GM15510 (cell line): ENCODE results near the gene MAPRE3.

Source experiments
- POLR2A ChIP-seq: IDR thresholded peaks from 3 replicates; pipeline ENCODE4 v1.6.1; 2011; ENCODE audit warnings: borderline replicate concordance; ENCODE audit not compliant: insufficient read length; ENCODE audit errors: extremely low read depth

MAPRE3 gene

GRCh38 chr2:27010139-27010538 is 39.7 kb downstream of the MAPRE3 start:
- no peak for TF ChIP-seq POLR2A

GRCh38 chr2:27013738-27014137 is 43.3 kb downstream of the MAPRE3 start:
- TF ChIP-seq POLR2A: no peak

- no peak for TF ChIP-seq POLR2A
These were observed 44.5 kb downstream of the MAPRE3 start for GRCh38 chr2:27014771-27015433.

GRCh38 chr2:27016801-27017325 is 46.4 kb downstream of the MAPRE3 start:
- TF ChIP-seq POLR2A: no peak

GRCh38 chr2:27018142-27018541 is 47.7 kb downstream of the MAPRE3 start:
- no peak for TF ChIP-seq POLR2A

GRCh38 chr2:27019459-27019858 is 49.0 kb downstream of the MAPRE3 start:
- no peak for TF ChIP-seq POLR2A

- TF ChIP-seq POLR2A: no peak
These were observed 49.8 kb downstream of the MAPRE3 start for GRCh38 chr2:27019931-27020855.

- no peak for TF ChIP-seq POLR2A
These were observed 51.0 kb downstream of the MAPRE3 start for GRCh38 chr2:27021253-27022049.

GRCh38 chr2:27023740-27024139 is 53.3 kb downstream of the MAPRE3 start:
- no peak for TF ChIP-seq POLR2A

- TF ChIP-seq POLR2A: no peak
These were observed 53.8 kb downstream of the MAPRE3 start for GRCh38 chr2:27024188-27024587.

GRCh38 chr2:27024812-27025211 is 54.4 kb downstream of the MAPRE3 start:
- TF ChIP-seq POLR2A: no peak

GRCh38 chr2:27025281-27025800 is 54.9 kb downstream of the MAPRE3 start:
- TF ChIP-seq POLR2A: no peak

GRCh38 chr2:27025861-27026851 is 55.7 kb downstream of the MAPRE3 start:
- no peak for TF ChIP-seq POLR2A
